KMS-11 (cell line): ENCODE measurements around the gene CFHR5.
"Not testable (repeated sequence)": the region's sequence is repeated elsewhere in the genome, so short reads cannot be mapped to it uniquely, and the experiment has no call there.

ENCODE experiments used
- H2AFZ ChIP-seq: fragments of 200-600 bp; sonication (generic); 2 replicates; pipeline ENCODE4 v1.6.1; 2016; ENCODE audit warnings: antibody characterized with exemption, mixed run types, low read depth
- H3K27ac ChIP-seq: fragments of 200-600 bp; sonication (generic); 2 replicates; pipeline ENCODE4 v1.6.1; 2016; ENCODE audit warnings: mild to moderate bottlenecking, mixed run types
- H3K27me3 ChIP-seq: fragments of 200-600 bp; sonication (generic); 2 replicates; pipeline ENCODE4 v1.6.1; 2017; ENCODE audit warnings: mild to moderate bottlenecking, low read depth, mixed run types, moderate library complexity; ENCODE audit not compliant: insufficient read depth
- H3K36me3 ChIP-seq: fragments of 200-600 bp; sonication (generic); 2 replicates; pipeline ENCODE4 v1.6.1; 2017; ENCODE audit warnings: mild to moderate bottlenecking, mixed run types; ENCODE audit not compliant: insufficient read depth
- H3K4me1 ChIP-seq: fragments of 200-600 bp; sonication (generic); 2 replicates; pipeline ENCODE4 v1.6.1; 2016; ENCODE audit warnings: mild to moderate bottlenecking, low read depth, mixed run types; ENCODE audit not compliant: poor library complexity, severe bottlenecking
- H3K4me2 ChIP-seq: fragments of 200-600 bp; sonication (generic); 2 replicates; pipeline ENCODE4 v1.7.0; 2016; ENCODE audit warnings: mild to moderate bottlenecking, mixed run types
- H3K4me3 ChIP-seq: fragments of 200-600 bp; sonication (generic); IDR thresholded peaks from 2 replicates; pipeline ENCODE4 v1.6.1; 2017; ENCODE audit warnings: low read depth, low read length, mixed read lengths; ENCODE audit not compliant: insufficient read depth
- H3K79me2 ChIP-seq: fragments of 200-600 bp; sonication (generic); 2 replicates; pipeline ENCODE4 v1.6.1; 2016; ENCODE audit warnings: low read depth, mixed run types; ENCODE audit not compliant: insufficient read depth
- H3K9ac ChIP-seq: fragments of 200-600 bp; sonication (generic); 2 replicates; pipeline ENCODE4 v1.6.1; 2016; ENCODE audit warnings: mild to moderate bottlenecking, mixed run types
- H4K20me1 ChIP-seq: fragments of 200-600 bp; sonication (generic); 2 replicates; pipeline ENCODE4 v1.6.1; 2016; ENCODE audit warnings: mild to moderate bottlenecking, mixed run types; ENCODE audit not compliant: insufficient read depth
- TF ChIP-seq, protein P1 (sequence below): fragments of 200-600 bp; sonication (generic); conservative IDR thresholded peaks from 2 replicates; pipeline ENCODE4 v1.6.1; 2017; ENCODE audit warnings: low read depth, mild to moderate bottlenecking, antibody characterized with exemption, low read length, moderate library complexity, mixed read lengths

The CFHR5 gene

DNA sequence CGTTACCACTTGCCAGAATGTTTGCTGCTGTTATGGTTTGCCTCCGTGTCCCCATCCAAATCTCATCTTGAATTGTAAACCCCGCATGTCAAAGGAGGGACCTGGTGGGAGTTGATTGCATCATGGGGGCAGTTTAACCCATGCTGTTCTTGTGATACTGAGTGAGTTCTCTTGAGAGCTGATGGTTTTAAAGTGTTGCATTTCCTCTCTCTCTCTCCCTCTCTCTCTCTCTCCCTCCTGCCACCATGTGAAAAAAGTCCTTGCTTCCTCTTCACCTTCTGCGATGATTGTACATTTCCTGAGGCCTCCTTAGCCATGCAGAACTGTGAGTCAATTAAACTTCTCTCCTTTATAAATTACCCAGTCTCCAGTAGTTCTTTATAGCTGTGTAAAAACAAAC lies 44.4 kb downstream of the CFHR5 start:
- no peak overlapping the region for H2AFZ ChIP-seq
- no peaks in the 10 kb centered on the region for H3K79me2 ChIP-seq
- H3K4me3 ChIP-seq: no peak overlapping the region
- H4K20me1 ChIP-seq: no peaks in the 10 kb centered on the region
- no peaks in the 10 kb centered on the region for H3K4me1 ChIP-seq
- TF ChIP-seq, protein P1, sequence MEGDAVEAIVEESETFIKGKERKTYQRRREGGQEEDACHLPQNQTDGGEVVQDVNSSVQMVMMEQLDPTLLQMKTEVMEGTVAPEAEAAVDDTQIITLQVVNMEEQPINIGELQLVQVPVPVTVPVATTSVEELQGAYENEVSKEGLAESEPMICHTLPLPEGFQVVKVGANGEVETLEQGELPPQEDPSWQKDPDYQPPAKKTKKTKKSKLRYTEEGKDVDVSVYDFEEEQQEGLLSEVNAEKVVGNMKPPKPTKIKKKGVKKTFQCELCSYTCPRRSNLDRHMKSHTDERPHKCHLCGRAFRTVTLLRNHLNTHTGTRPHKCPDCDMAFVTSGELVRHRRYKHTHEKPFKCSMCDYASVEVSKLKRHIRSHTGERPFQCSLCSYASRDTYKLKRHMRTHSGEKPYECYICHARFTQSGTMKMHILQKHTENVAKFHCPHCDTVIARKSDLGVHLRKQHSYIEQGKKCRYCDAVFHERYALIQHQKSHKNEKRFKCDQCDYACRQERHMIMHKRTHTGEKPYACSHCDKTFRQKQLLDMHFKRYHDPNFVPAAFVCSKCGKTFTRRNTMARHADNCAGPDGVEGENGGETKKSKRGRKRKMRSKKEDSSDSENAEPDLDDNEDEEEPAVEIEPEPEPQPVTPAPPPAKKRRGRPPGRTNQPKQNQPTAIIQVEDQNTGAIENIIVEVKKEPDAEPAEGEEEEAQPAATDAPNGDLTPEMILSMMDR: no peak
- H3K27me3 ChIP-seq: no peaks in the 10 kb centered on the region
- no peaks in the 10 kb centered on the region for H3K36me3 ChIP-seq
- H3K9ac ChIP-seq: no peak overlapping the region
- no peak overlapping the region for H3K4me2 ChIP-seq
- no peak overlapping the region for H3K27ac ChIP-seq

DNA sequence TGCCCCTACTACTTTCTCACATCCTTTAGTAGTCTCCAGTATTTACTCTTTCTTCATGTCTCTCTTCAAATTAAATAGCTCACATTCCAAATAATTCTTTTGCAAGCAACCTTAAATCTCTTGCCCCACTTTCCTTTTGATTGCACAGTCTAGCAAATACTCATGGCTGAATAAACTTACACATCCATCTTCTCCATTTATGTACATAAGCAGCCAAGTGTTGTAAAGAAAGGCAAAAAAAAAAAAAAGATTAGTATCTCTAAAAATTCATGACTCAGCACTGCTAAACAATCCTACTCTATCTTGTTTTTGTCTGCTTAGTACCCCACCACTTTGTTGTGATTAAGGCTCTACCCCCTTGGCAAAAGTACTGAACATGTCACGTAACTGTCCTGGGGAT lies 47.1 kb downstream of the CFHR5 start:
- H3K4me3 ChIP-seq: no peak overlapping the region
- no peaks in the 10 kb centered on the region for H3K79me2 ChIP-seq
- H3K27me3 ChIP-seq: no peaks in the 10 kb centered on the region
- no peaks in the 10 kb centered on the region for H3K36me3 ChIP-seq
- H3K4me1 ChIP-seq: no peaks in the 10 kb centered on the region
- H4K20me1 ChIP-seq: no peaks in the 10 kb centered on the region
- H3K27ac ChIP-seq: no peak overlapping the region
- H2AFZ ChIP-seq: no peak overlapping the region
- TF ChIP-seq, protein P1: no peak
- H3K4me2 ChIP-seq: no peak overlapping the region
- H3K9ac ChIP-seq: no peak overlapping the region

DNA sequence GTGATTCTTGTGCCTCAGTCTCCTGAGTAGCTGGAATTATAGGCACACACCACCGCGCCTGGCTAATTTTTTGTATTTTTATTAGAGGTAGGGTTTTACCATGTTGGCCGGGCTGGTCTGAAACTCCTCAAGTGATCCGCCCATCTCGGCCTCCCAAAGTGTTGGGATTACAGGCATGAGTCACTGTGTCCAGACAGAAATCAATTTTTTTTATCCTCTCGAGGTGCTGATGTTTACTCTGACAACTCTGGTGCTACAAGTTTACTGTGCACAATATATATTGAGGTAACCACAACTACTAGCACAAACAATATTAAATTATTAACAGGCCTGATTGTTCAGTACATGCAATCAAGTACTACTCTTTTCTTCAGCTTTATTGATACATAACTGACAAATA lies 50.0 kb downstream of the CFHR5 start:
- H3K4me2 ChIP-seq: no peak overlapping the region
- H3K4me3 ChIP-seq: no peak overlapping the region
- H3K4me1 ChIP-seq: no peaks in the 10 kb centered on the region
- no peaks in the 10 kb centered on the region for H4K20me1 ChIP-seq
- no peak overlapping the region for H2AFZ ChIP-seq
- no peak overlapping the region for H3K27ac ChIP-seq
- H3K9ac ChIP-seq: no peak overlapping the region
- H3K79me2 ChIP-seq: no peaks in the 10 kb centered on the region
- H3K27me3 ChIP-seq: no peaks in the 10 kb centered on the region
- H3K36me3 ChIP-seq: no peaks in the 10 kb centered on the region
- TF ChIP-seq, protein P1: no peak

DNA sequence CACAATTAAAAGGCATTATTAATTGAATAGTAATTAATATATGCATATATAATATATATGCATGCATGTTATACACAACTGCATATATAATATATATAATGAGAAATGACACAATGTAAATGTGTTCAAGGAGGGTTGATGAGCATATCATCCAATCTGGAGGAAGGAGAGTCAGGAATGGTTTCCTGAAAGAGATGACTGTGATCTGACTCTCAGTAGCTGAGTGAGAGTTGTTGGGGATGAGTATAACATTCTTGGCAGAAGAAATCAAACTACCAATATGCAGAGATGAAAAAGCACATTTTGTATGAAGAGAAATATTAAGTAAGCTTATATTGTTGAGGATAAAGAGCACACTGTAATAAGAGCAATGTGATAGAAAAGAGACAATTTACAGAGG lies 52.4 kb downstream of the CFHR5 start:
- Histone ChIP-seq H3K79me2 (no peaks in the 10 kb centered on the region), H3K27ac (no peak overlapping the region), H2AFZ (no peak overlapping the region), H4K20me1 (no peaks in the 10 kb centered on the region), H3K9ac (no peak overlapping the region), H3K27me3 (no peaks in the 10 kb centered on the region), H3K4me1 (no peaks in the 10 kb centered on the region), H3K4me3 (no peak overlapping the region), H3K4me2 (no peak overlapping the region), H3K36me3 (no peaks in the 10 kb centered on the region)
- TF ChIP-seq, protein P1: no peak

DNA sequence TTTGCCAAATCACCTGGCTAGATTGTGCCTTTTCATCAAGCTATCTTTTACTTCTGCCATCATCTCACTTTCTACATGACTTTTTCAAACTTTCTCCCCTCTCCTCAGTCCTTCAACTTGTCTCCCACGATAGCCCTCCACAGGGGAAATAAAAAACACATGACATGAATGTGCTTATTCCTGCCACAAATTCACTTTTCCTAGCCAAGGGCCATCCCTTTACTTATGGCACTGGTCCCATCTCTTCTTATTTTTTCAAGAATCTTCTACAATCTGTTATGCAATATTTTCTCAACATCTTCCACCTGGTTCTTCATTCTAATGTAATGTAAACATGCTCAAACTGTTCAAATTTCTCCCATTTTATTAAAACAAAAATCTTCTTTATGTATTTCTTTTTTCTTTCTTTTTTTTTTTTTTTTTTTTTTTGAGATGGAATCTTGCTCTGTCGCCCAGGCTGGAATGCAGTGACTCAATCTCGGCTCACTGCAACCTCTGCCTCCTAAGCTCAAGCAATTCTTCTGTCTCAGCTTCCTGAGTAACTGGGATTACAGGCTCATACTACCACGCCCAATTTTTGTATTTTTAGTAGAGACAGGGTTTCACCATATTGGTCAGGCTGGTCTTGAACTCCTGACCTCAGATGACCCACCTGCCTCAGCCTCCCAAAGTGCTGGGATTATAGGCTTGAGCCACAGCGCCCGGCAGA lies 57.4 kb downstream of the CFHR5 start:
- H3K9ac ChIP-seq, H3K27me3 ChIP-seq, H4K20me1 ChIP-seq, H3K4me2 ChIP-seq, H3K4me3 ChIP-seq, H3K27ac ChIP-seq, H3K79me2 ChIP-seq, H3K36me3 ChIP-seq, H2AFZ ChIP-seq, H3K4me1 ChIP-seq: not testable (repeated sequence)
